Measurements from ENCODE around the gene DEPDC5.

Gene DEPDC5

GRCh38 chr22:31952472-31952871, 198.7 kb downstream of the DEPDC5 start:
- no peak for DNase-seq

GRCh38 chr22:31953261-31953660, 199.4 kb downstream of the DEPDC5 start:
- no peak for DNase-seq

- no peak for DNase-seq
These were observed 201.0 kb downstream of the DEPDC5 start for GRCh38 chr22:31954535-31955523.

GRCh38 chr22:31956360-31956759, 202.5 kb downstream of the DEPDC5 start:
- no peak for DNase-seq
